Measurements from ENCODE around the gene SF1.

SF1 gene

GRCh38 chr11:64744544-64745188, 33.7 kb downstream of the SF1 start:
- Histone ChIP-seq H3K27me3 (ENCODE audit: insufficient read depth, low read length, poor library complexity) (no peaks in the 10 kb centered on the region), H3K4me2 (ENCODE audit: insufficient read depth, low read length) (peak overlapping the region; percentile 77), H4K20me1 (ENCODE audit: insufficient read depth, low read length) (no peaks in the 10 kb centered on the region), H2AFZ (ENCODE audit: low read depth, low read length) (no peak overlapping the region), H3K4me1 (ENCODE audit: insufficient read depth, low read length) (peaks cover 34% of the 10 kb centered on the region), H3K36me3 (ENCODE audit: insufficient read depth, low read length) (no peaks in the 10 kb centered on the region), H3K9me3 (ENCODE audit: insufficient read depth, low read length, severe bottlenecking) (no peaks in the 10 kb centered on the region), H3K4me3 (ENCODE audit: low read depth in 1 of 2, low read length in 2 of 2) (peak overlapping the region; percentile 24 to 65; a peak in 3 of 4 replicates), H3K79me2 (ENCODE audit: insufficient read depth, low read length) (no peaks in the 10 kb centered on the region), H3K9ac (ENCODE audit: low read depth, low read length) (peak overlapping the region; percentile 92), H3K27ac (ENCODE audit: low read length) (peak overlapping the region; percentile 99)
- TF ChIP-seq CTCF (IDR thresholded peaks at IDR 0.05; ENCODE audit: borderline replicate concordance, extremely low read depth, low read length, poor library complexity, severe bottlenecking) (no peak), EZH2 (IDR thresholded peaks at IDR 0.05; ENCODE audit: borderline replicate concordance, low read depth, low read length, severe bottlenecking) (no peak)
- DNase-seq, result no peak
- ATAC-seq (ENCODE audit: insufficient read depth, low read depth), result no peak; the same call in 2 of the 3 replicates

GRCh38 chr11:64743591-64744543, 34.5 kb downstream of the SF1 start, which contains the start of gene RASGRP2:
RASGRP2 (minus strand) TSS chr11:64744142; CDS start chr11:64742866, 1,276 bp downstream.
- Histone ChIP-seq H4K20me1 (ENCODE audit: insufficient read depth, low read length) (no peaks in the 10 kb centered on the region), H2AFZ (ENCODE audit: low read depth, low read length) (no peak within 1 kb of the TSS), H3K36me3 (ENCODE audit: insufficient read depth, low read length) (no peaks in the 10 kb centered on the region), H3K4me3 (ENCODE audit: low read depth in 1 of 2, low read length in 2 of 2) (peak within 1 kb of the TSS; percentile 24 to 65; a peak in 3 of 4 replicates), H3K9ac (ENCODE audit: low read depth, low read length) (peak within 1 kb of the TSS; percentile 92), H3K4me1 (ENCODE audit: insufficient read depth, low read length) (peaks cover 34% of the 10 kb centered on the region), H3K9me3 (ENCODE audit: insufficient read depth, low read length, severe bottlenecking) (no peaks in the 10 kb centered on the region), H3K79me2 (ENCODE audit: insufficient read depth, low read length) (no peaks in the 10 kb centered on the region), H3K4me2 (ENCODE audit: insufficient read depth, low read length) (peak within 1 kb of the TSS; percentile 77), H3K27me3 (ENCODE audit: insufficient read depth, low read length, poor library complexity) (no peaks in the 10 kb centered on the region), H3K27ac (ENCODE audit: low read length) (peak within 1 kb of the TSS; percentile 99)
- TF ChIP-seq EZH2 (IDR thresholded peaks at IDR 0.05; ENCODE audit: borderline replicate concordance, low read depth, low read length, severe bottlenecking) (no peak), CTCF (IDR thresholded peaks at IDR 0.05; ENCODE audit: borderline replicate concordance, extremely low read depth, low read length, poor library complexity, severe bottlenecking) (peak; percentile 69)
- ATAC-seq (ENCODE audit: insufficient read depth, low read depth), result no peak
- DNase-seq, result peak; percentile 58

GRCh38 chr11:64742889-64743590, 35.3 kb downstream of the SF1 start:
- Histone ChIP-seq H2AFZ (ENCODE audit: low read depth, low read length) (no peak overlapping the region), H3K79me2 (ENCODE audit: insufficient read depth, low read length) (no peaks in the 10 kb centered on the region), H3K27me3 (ENCODE audit: insufficient read depth, low read length, poor library complexity) (no peaks in the 10 kb centered on the region), H3K27ac (ENCODE audit: low read length) (no peak overlapping the region), H3K9me3 (ENCODE audit: insufficient read depth, low read length, severe bottlenecking) (no peaks in the 10 kb centered on the region), H3K9ac (ENCODE audit: low read depth, low read length) (no peak overlapping the region), H3K4me3 (ENCODE audit: low read depth in 1 of 2, low read length in 2 of 2) (no peak overlapping the region), H3K36me3 (ENCODE audit: insufficient read depth, low read length) (no peaks in the 10 kb centered on the region), H4K20me1 (ENCODE audit: insufficient read depth, low read length) (no peaks in the 10 kb centered on the region), H3K4me2 (ENCODE audit: insufficient read depth, low read length) (peak overlapping the region; percentile 77; the same call in 1 of the 2 replicates), H3K4me1 (ENCODE audit: insufficient read depth, low read length) (peaks cover 34% of the 10 kb centered on the region)
- TF ChIP-seq EZH2 (IDR thresholded peaks at IDR 0.05; ENCODE audit: borderline replicate concordance, low read depth, low read length, severe bottlenecking), result no peak
- peak; percentile 52 for TF ChIP-seq CTCF (IDR thresholded peaks at IDR 0.05; ENCODE audit: borderline replicate concordance, extremely low read depth, low read length, poor library complexity, severe bottlenecking)
- DNase-seq (peak; percentile 29), ATAC-seq (ENCODE audit: insufficient read depth, low read depth) (no peak)
